Measurements from ENCODE around the gene GPR39.

DNA sequence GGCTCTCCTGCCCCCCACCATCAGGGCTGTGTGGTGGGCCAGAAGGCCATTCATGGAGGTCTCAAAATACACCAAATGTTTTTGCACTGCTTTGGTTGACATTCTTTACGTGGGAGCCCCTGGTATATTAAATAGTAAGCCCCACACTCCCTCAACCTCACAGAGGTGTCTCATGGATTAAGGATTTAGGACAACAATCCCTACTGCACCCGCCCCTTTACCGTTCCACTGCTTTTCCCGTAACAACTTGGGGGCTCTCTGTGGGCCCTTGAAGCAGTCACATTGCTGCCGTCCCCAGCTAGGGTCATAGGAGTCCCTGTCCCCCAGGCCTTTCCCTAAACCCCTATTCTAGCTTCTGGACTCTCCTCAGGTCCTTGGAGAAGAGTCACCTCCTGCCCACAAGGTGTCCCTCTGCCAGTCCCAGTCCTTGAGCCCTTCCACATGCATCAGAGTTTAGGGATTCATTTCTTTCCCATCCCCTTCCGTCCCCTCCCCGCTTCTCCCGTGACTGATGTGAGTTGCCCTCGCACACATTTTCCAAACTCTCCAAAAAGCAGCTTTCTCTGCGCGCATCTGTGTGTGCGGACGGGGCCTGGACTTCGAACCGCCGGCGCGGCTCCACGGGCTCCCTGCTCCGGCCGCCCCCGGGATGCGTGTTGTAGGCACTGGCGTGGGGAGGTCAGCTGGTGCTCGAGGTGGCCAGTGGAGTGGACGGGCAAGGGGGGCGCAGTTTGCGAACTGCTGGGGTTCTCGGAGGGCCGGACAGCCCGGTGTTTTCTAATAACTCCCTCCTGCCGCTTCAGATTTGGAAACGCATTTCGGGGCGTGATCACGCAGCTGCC lies 168.6 kb downstream of the GPR39 start:
- no peak for TF ChIP-seq POLR2A (IDR thresholded peaks at IDR 0.05)
- TF ChIP-seq, protein P1, sequence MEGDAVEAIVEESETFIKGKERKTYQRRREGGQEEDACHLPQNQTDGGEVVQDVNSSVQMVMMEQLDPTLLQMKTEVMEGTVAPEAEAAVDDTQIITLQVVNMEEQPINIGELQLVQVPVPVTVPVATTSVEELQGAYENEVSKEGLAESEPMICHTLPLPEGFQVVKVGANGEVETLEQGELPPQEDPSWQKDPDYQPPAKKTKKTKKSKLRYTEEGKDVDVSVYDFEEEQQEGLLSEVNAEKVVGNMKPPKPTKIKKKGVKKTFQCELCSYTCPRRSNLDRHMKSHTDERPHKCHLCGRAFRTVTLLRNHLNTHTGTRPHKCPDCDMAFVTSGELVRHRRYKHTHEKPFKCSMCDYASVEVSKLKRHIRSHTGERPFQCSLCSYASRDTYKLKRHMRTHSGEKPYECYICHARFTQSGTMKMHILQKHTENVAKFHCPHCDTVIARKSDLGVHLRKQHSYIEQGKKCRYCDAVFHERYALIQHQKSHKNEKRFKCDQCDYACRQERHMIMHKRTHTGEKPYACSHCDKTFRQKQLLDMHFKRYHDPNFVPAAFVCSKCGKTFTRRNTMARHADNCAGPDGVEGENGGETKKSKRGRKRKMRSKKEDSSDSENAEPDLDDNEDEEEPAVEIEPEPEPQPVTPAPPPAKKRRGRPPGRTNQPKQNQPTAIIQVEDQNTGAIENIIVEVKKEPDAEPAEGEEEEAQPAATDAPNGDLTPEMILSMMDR (IDR thresholded peaks at IDR 0.05), result no peak
- TF ChIP-seq POLR2AphosphoS5 (IDR thresholded peaks at IDR 0.05; ENCODE audit: insufficient read depth in 1 of 2, low read depth in 1 of 2), result no peak

All from vagina (tissue), 2 donors.